Lower leg skin (tissue), 4 donors: ENCODE measurements around the gene ELOVL5. TPM values are rescaled to one million over a fixed set of nuclear protein-coding genes. Genes with fewer than 3 reads are reported as not detected.

Source experiments
- DNase-seq, 2 donors: peaks; one replicate each; pipeline ENCODE4 v3.0.0-alpha.2; 2019; ENCODE audit warnings: low spot score in 2 of 2
- H3K4me3 ChIP-seq: fragments of 200-600 bp; sonication (generic); 2 replicates; pipeline ENCODE4 v1.5.1; 2017; ENCODE audit warnings: mild to moderate bottlenecking, low read depth; ENCODE audit not compliant: poor library complexity, severe bottlenecking
- CTCF ChIP-seq, 3 donors: fragments of 450-650 bp; IDR thresholded peaks; one replicate each; pipeline ENCODE4 v1.5.1; 2016; ENCODE audit warnings: antibody characterized with exemption in 3 of 3, mild to moderate bottlenecking in 3 of 3, moderate library complexity in 2 of 3
- POLR2A ChIP-seq, 2 donors: fragments of 450-650 bp; IDR thresholded peaks; one replicate each; pipeline ENCODE4 v1.6.1; 2016 to 2017; ENCODE audit warnings: antibody characterized with exemption in 2 of 2, mild to moderate bottlenecking in 1 of 2, moderate library complexity in 1 of 2
- WGBS, 2 donors: methylation state at CpG; one replicate each; pipeline ENCODE4 v1.1.5; 2018; 5-methylcytosine and 5-hydroxymethylcytosine counted together
- intact Hi-C: fragments of 100-400 bp; cut with DNase I; formaldehyde crosslinking; loops from one replicate; pipeline ENCODE4 v1.15.0; 2023; ENCODE audit warnings: low total_unique reads
- total RNA-seq, 4 donors: library from RNA; depleted of rRNA; stranded (reverse); fragments of >200 nt; gene quantifications; one replicate each; pipeline ENCODE4 v1.1.0, GENCODE V29; 2016

ELOVL5 gene
- total RNA-seq, 4 donors from 2014 or later, result 20.7 to 45.0 (median 38.8) TPM

GRCh38 chr6:53376661-53377226, 28.0 kb upstream of the ELOVL5 start:
- no peak for DNase-seq
- WGBS, 2 donors, result 73 to 84% methylated on average over 5 of the region's 5 CpGs
- no peak for TF ChIP-seq POLR2A (IDR thresholded peaks at IDR 0.05)
- TF ChIP-seq CTCF (IDR thresholded peaks at IDR 0.05), result no peak
- H3K4me3 ChIP-seq, result no peak overlapping the region
- intact Hi-C loops, result no loop called here

GRCh38 chr6:53375847-53376246, 27.1 kb upstream of the ELOVL5 start:
- intact Hi-C loops, result no loop called here
- DNase-seq, result no peak
- no peak overlapping the region for H3K4me3 ChIP-seq
- no peak for TF ChIP-seq CTCF (IDR thresholded peaks at IDR 0.05)
- no peak for TF ChIP-seq POLR2A (IDR thresholded peaks at IDR 0.05)

GRCh38 chr6:53373638-53374037, 24.9 kb upstream of the ELOVL5 start:
- H3K4me3 ChIP-seq, result no peak overlapping the region
- TF ChIP-seq POLR2A (IDR thresholded peaks at IDR 0.05), result no peak
- no peak for TF ChIP-seq CTCF (IDR thresholded peaks at IDR 0.05)
- intact Hi-C loops, result no loop called here
- WGBS, 2 donors, result 85 to 86% methylated on average over 4 of the region's 4 CpGs
- no peak for DNase-seq

- 64% methylated on average over 6 of the region's 6 CpGs for WGBS, 2 donors
- H3K4me3 ChIP-seq, result no peak overlapping the region
- intact Hi-C loops, result loop anchor here (5.0 kb wide), 1 partner anchor 1547 kb away; no protein-coding TSS in a partner anchor
Observed at GRCh38 chr6:53369876-53370515, 21.2 kb upstream of the ELOVL5 start.

GRCh38 chr6:53369051-53369450, 20.3 kb upstream of the ELOVL5 start:
- TF ChIP-seq POLR2A (IDR thresholded peaks at IDR 0.05) (no peak), CTCF (IDR thresholded peaks at IDR 0.05) (no peak)
- DNase-seq, result no peak
- WGBS, 2 donors, result 93 to 100% methylated on average over 2 of the region's 2 CpGs
- intact Hi-C loops, result loop anchor here (5.0 kb wide), 1 partner anchor 1548 kb away; no protein-coding TSS in a partner anchor
- no peak overlapping the region for H3K4me3 ChIP-seq

More at GRCh38 chr6:53369876-53370515, 21.2 kb upstream of the ELOVL5 start:
- TF ChIP-seq POLR2A (IDR thresholded peaks at IDR 0.05), result no peak
- DNase-seq, result no peak

GRCh38 chr6:53366128-53366641, 17.4 kb upstream of the ELOVL5 start:
- DNase-seq, result no peak
- H3K4me3 ChIP-seq, result no peak overlapping the region
- WGBS, 2 donors, result 94 to 96% methylated on average over 4 of the region's 4 CpGs
- intact Hi-C loops, result loop anchor here (5.0 kb wide), 1 partner anchor 1551 kb away; no protein-coding TSS in a partner anchor
- TF ChIP-seq POLR2A (IDR thresholded peaks at IDR 0.05) (no peak), CTCF (IDR thresholded peaks at IDR 0.05) (no peak)
